ENCODE data around the gene GAS5.
"Not testable (repeated sequence)": the region's sequence is repeated elsewhere in the genome, so short reads cannot be mapped to it uniquely, and the experiment has no call there.

Gene GAS5

DNA sequence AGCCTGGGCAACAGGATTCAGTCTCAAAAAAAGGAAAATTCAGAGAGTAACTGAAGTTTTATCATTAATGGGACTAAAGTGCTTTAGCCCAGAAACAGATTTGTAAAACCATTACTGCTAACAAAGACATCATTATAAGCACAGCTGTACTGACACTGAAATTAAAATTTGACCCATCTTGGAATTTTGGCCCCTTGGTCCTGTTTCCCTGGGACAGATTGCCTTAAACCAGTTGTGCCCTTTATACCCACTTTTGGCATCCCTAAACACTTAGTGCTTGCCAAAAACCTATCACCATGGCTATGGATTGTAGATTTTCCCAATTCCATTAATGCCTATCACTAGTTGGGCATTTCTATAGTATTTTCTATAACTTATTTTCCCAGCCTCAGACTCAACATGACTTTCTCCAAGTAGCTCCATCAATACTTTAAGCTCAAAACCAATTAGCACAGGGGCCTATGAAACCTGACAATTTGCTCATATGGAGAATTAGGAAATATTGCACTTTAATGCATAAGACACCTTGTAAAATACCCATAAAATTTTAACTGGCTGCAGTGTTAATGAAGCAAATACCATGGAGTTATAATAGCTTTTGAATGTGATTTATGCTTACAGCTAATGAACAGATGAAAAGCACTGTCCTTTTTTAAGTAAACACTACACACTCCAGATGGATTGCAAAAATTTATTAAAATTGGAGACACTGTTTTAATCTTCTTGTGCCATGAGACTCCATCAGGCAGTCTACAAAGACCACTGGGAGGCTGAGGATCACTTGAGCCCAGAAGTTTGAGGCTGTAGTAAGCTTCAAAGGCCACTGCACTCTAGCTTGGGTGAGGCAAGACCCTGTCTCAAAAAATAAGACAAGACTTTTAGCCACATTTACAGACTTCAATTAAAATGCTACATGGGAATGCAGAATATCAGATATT, 4.3 kb downstream of the GAS5 start:
- no peak for DNase-seq
- no peak for TF ChIP-seq CTCF (IDR thresholded peaks at IDR 0.05; ENCODE audit: low read depth, low read length)
- no peaks in the 10 kb centered on the region for H3K27me3 ChIP-seq (ENCODE audit: insufficient read depth, low read depth, severe bottlenecking)
- no peaks in the 10 kb centered on the region for H3K9me3 ChIP-seq (ENCODE audit: severe bottlenecking)
- no peak overlapping the region for H3K27ac ChIP-seq
- peaks cover 92% of the 10 kb centered on the region for H3K36me3 ChIP-seq
- H3K4me3 ChIP-seq (ENCODE audit: low read depth, low read length) = no peak overlapping the region

- Histone ChIP-seq H3K36me3 (peaks cover 96% of the 10 kb centered on the region), H3K27ac (no peak overlapping the region)
- DNase-seq = no peak
These were observed 5.0 kb downstream of the GAS5 start for GRCh38 chr1:173862769-173863223.

DNA sequence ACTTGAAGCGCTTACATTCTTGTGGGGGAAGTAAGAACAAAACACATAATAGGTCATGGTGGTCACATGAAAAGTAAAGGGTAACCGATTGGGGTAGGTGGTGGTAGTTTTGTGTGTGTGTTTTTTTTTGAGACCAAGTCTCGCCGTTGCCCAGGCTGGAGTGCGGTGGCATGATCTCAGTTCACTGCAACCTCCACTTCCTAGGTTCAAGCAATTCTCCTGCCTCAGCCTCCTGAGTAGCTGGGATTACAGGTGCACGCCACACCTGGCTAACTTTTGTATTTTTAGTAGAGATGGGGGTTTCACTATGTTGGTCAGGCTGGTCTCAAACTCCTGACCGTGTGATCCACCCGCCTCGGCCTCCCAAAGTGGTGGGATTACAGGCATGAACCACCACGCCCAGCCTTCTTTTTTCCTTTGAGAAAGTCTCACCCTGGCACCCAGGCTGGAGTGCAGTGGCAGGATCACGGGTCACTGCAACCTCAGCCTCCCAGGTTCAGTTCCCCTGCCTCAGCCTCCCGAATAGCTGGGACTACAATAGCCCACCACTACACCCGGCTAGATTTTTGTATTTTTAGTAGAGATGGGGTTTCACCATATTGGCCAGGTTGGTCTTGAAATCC, 5.5 kb downstream of the GAS5 start:
- not testable (repeated sequence) for DNase-seq, H3K27ac ChIP-seq

More at GRCh38 chr1:173862769-173863223, 5.0 kb downstream of the GAS5 start:
- Histone ChIP-seq H3K9me3 (ENCODE audit: severe bottlenecking) (no peaks in the 10 kb centered on the region), H3K4me3 (ENCODE audit: low read depth, low read length) (no peak overlapping the region), H3K27me3 (ENCODE audit: insufficient read depth, low read depth, severe bottlenecking) (no peaks in the 10 kb centered on the region)
- TF ChIP-seq CTCF (IDR thresholded peaks at IDR 0.05; ENCODE audit: low read depth, low read length) = no peak

GRCh38 chr1:173861731-173862145, 6.1 kb downstream of the GAS5 start:
- H3K27me3 ChIP-seq (ENCODE audit: insufficient read depth, low read depth, severe bottlenecking) = no peaks in the 10 kb centered on the region
- peaks cover 97% of the 10 kb centered on the region for H3K36me3 ChIP-seq
- DNase-seq = no peak
- no peak overlapping the region for H3K27ac ChIP-seq
- H3K9me3 ChIP-seq (ENCODE audit: severe bottlenecking) = no peaks in the 10 kb centered on the region
- H3K4me3 ChIP-seq (ENCODE audit: low read depth, low read length) = no peak overlapping the region
- TF ChIP-seq CTCF (IDR thresholded peaks at IDR 0.05; ENCODE audit: low read depth, low read length) = no peak

More for the DNA sequence above, 5.5 kb downstream of the GAS5 start:
- H3K36me3 ChIP-seq = peaks cover 97% of the 10 kb centered on the region
- not testable (repeated sequence) for H3K9me3 ChIP-seq (ENCODE audit: severe bottlenecking); H3K27me3 ChIP-seq (ENCODE audit: insufficient read depth, low read depth, severe bottlenecking); H3K4me3 ChIP-seq (ENCODE audit: low read depth, low read length)

GRCh38 chr1:173860065-173860464, 7.7 kb downstream of the GAS5 start:
- Histone ChIP-seq H3K27me3 (ENCODE audit: insufficient read depth, low read depth, severe bottlenecking) (no peaks in the 10 kb centered on the region), H3K9me3 (ENCODE audit: severe bottlenecking) (no peaks in the 10 kb centered on the region), H3K27ac (no peak overlapping the region), H3K36me3 (peaks cover 97% of the 10 kb centered on the region), H3K4me3 (ENCODE audit: low read depth, low read length) (no peak overlapping the region)
- TF ChIP-seq CTCF (IDR thresholded peaks at IDR 0.05; ENCODE audit: low read depth, low read length) = no peak
- no peak for DNase-seq

- H3K9me3 ChIP-seq (ENCODE audit: severe bottlenecking); DNase-seq; H3K27ac ChIP-seq; H3K27me3 ChIP-seq (ENCODE audit: insufficient read depth, low read depth, severe bottlenecking); H3K4me3 ChIP-seq (ENCODE audit: low read depth, low read length): not testable (repeated sequence)
- peaks cover 97% of the 10 kb centered on the region for H3K36me3 ChIP-seq
These were observed 8.2 kb downstream of the GAS5 start for GRCh38 chr1:173859547-173859946.
